H9 (cell line): Measurements from ENCODE around the gene LINS1. TPM values are rescaled to one million over a fixed set of nuclear protein-coding genes. Genes with fewer than 3 reads are reported as not detected.

Experiments used
- DNase-seq: peaks from one replicate; pipeline ENCODE4 v3.0.0-alpha.2; 2017
- H2AFZ ChIP-seq: one replicate; pipeline ENCODE4 v1.6.1; 2013; ENCODE audit warnings: mild to moderate bottlenecking, low read length, control low read depth, moderate library complexity
- H2AK5ac ChIP-seq: 2 replicates; pipeline ENCODE4 v1.6.1; 2013; ENCODE audit warnings: low read length, control low read depth, mixed read lengths; ENCODE audit not compliant: insufficient read length
- H2BK120ac ChIP-seq: one replicate; pipeline ENCODE4 v1.6.1; 2013; ENCODE audit warnings: low read depth, mild to moderate bottlenecking, low read length, control low read depth, inconsistent platforms; ENCODE audit not compliant: poor library complexity, severe bottlenecking
- H2BK12ac ChIP-seq: 2 replicates; pipeline ENCODE4 v1.6.1; 2013; ENCODE audit warnings: low read length, control low read depth, mixed read lengths, low read depth; ENCODE audit not compliant: insufficient read length
- H2BK15ac ChIP-seq: 2 replicates; pipeline ENCODE4 v1.6.1; 2013; ENCODE audit warnings: low read depth, low read length, control low read depth
- H2BK20ac ChIP-seq: one replicate; pipeline ENCODE4 v1.6.1; 2013; ENCODE audit warnings: low read depth, mild to moderate bottlenecking, low read length, control low read depth, inconsistent platforms; ENCODE audit not compliant: poor library complexity, severe bottlenecking
- H2BK5ac ChIP-seq: 2 replicates; pipeline ENCODE4 v1.6.1; 2013; ENCODE audit warnings: low read length, control low read depth, mixed read lengths; ENCODE audit not compliant: insufficient read length
- H3K14ac ChIP-seq: 2 replicates; pipeline ENCODE4 v1.6.1; 2013; ENCODE audit warnings: low read length, control low read depth; ENCODE audit not compliant: insufficient read depth
- H3K18ac ChIP-seq: 2 replicates; pipeline ENCODE4 v1.6.1; 2013; ENCODE audit warnings: low read depth, mild to moderate bottlenecking, mixed read lengths, low read length, control low read depth; ENCODE audit not compliant: insufficient read length
- H3K23ac ChIP-seq: 2 replicates; pipeline ENCODE4 v1.6.1; 2013; ENCODE audit warnings: low read length, control low read depth, mixed read lengths, low read depth; ENCODE audit not compliant: insufficient read length
- H3K23me2 ChIP-seq: 2 replicates; pipeline ENCODE4 v1.6.1; 2013; ENCODE audit warnings: low read depth, mild to moderate bottlenecking, mixed read lengths, low read length, control low read depth; ENCODE audit not compliant: insufficient read length, poor library complexity, severe bottlenecking
- H3K27ac ChIP-seq: 2 replicates; pipeline ENCODE4 v1.5.1; 2013; ENCODE audit warnings: low read length, control low read depth, mixed read lengths, low read depth; ENCODE audit not compliant: insufficient read length
- H3K27me3 ChIP-seq: 2 replicates; pipeline ENCODE4 v1.6.1; 2013; ENCODE audit warnings: low read length, control low read depth, inconsistent platforms; ENCODE audit not compliant: insufficient read depth
- H3K4ac ChIP-seq: 2 replicates; pipeline ENCODE4 v1.6.1; 2013; ENCODE audit warnings: low read depth, mild to moderate bottlenecking, control low read depth, inconsistent platforms, low read length, moderate library complexity
- H3K4me1 ChIP-seq: 2 replicates; pipeline ENCODE4 v1.6.1; 2013; ENCODE audit warnings: low read length, control low read depth, inconsistent platforms; ENCODE audit not compliant: insufficient read depth
- H3K4me2 ChIP-seq: 2 replicates; pipeline ENCODE4 v1.6.1; 2013; ENCODE audit warnings: low read length, control low read depth, mixed read lengths; ENCODE audit not compliant: insufficient read length, insufficient read depth
- H3K56ac ChIP-seq: 2 replicates; pipeline ENCODE4 v1.6.1; 2013; ENCODE audit warnings: low read depth, mild to moderate bottlenecking, mixed read lengths, low read length, control low read depth; ENCODE audit not compliant: insufficient read length
- H3K79me1 ChIP-seq: 2 replicates; pipeline ENCODE4 v1.6.1; 2013; ENCODE audit warnings: low read depth, mild to moderate bottlenecking, moderate library complexity, low read length, control low read depth, inconsistent platforms; ENCODE audit not compliant: insufficient read depth, poor library complexity, severe bottlenecking
- H3K79me2 ChIP-seq: 2 replicates; pipeline ENCODE4 v1.6.1; 2013; ENCODE audit warnings: low read length, control low read depth, inconsistent platforms; ENCODE audit not compliant: insufficient read depth
- H3K9ac ChIP-seq: 2 replicates; pipeline ENCODE4 v1.6.1; 2013; ENCODE audit warnings: low read length, control low read depth, mixed read lengths; ENCODE audit not compliant: insufficient read length; ENCODE audit errors: extremely low read depth
- H3K9me3 ChIP-seq: one replicate; pipeline ENCODE4 v1.6.1; 2013; ENCODE audit warnings: low read depth, low read length, inconsistent platforms; ENCODE audit not compliant: control insufficient read depth
- H3T11ph ChIP-seq: one replicate; pipeline ENCODE4 v1.6.1; 2013; ENCODE audit warnings: mild to moderate bottlenecking, low read length, control low read depth, inconsistent platforms
- H4K20me1 ChIP-seq: one replicate; pipeline ENCODE4 v1.6.1; 2013; ENCODE audit not compliant: control insufficient read depth, insufficient read length, insufficient read depth
- H4K5ac ChIP-seq: 2 replicates; pipeline ENCODE4 v1.6.1; 2013; ENCODE audit warnings: low read depth, mild to moderate bottlenecking, mixed read lengths, low read length, control low read depth; ENCODE audit not compliant: insufficient read length
- H4K8ac ChIP-seq: replicated peaks from 2 replicates; pipeline ENCODE4 v1.6.1; 2013; ENCODE audit warnings: low read length, control low read depth, mixed read lengths, low read depth; ENCODE audit not compliant: insufficient read length
- H4K91ac ChIP-seq: 2 replicates; pipeline ENCODE4 v1.6.1; 2013; ENCODE audit warnings: low read depth, mild to moderate bottlenecking, moderate library complexity, mixed read lengths, low read length, control low read depth; ENCODE audit not compliant: insufficient read length
- H3K27ac Mint-ChIP-seq, 3 experiments: 2 replicates in 2 of 3; 3 replicates in 1 of 3; pipeline ENCODE4 v1.8.0; 2020 to 2021; ENCODE audit warnings: mixed read lengths in 3 of 3, mild to moderate bottlenecking in 1 of 3, moderate library complexity in 1 of 3
- H3K27me3 Mint-ChIP-seq: 2 replicates; pipeline ENCODE4 v1.8.0; 2021; ENCODE audit warnings: low read depth, mild to moderate bottlenecking, moderate library complexity, mixed read lengths
- H3K36me3 Mint-ChIP-seq, 3 experiments: 2 replicates in 2 of 3; 3 replicates in 1 of 3; pipeline ENCODE4 v1.8.0; 2020 to 2021; ENCODE audit warnings: low read depth in 3 of 3, mixed read lengths in 3 of 3; ENCODE audit not compliant: insufficient read depth in 1 of 3
- H3K4me1 Mint-ChIP-seq, 2 experiments: 2 replicates each; pipeline ENCODE4 v1.8.0; 2020; ENCODE audit warnings: mixed read lengths in 2 of 2
- H3K4me3 Mint-ChIP-seq, 2 experiments: 2 replicates in 1 of 2; 3 replicates in 1 of 2; pipeline ENCODE4 v1.8.0; 2020 to 2021; ENCODE audit warnings: mild to moderate bottlenecking in 2 of 2, mixed read lengths in 2 of 2, moderate library complexity in 1 of 2
- H3K9me3 Mint-ChIP-seq, 2 experiments: 2 replicates in 1 of 2; 3 replicates in 1 of 2; pipeline ENCODE4 v1.8.0; 2020; ENCODE audit warnings: mild to moderate bottlenecking in 2 of 2, mixed read lengths in 2 of 2, moderate library complexity in 1 of 2
- WGBS: extraction: QIAGEN DNeasy Blood & Tissue Kit; methylation state at CpG from one replicate; pipeline ENCODE4 v1.1.7; 2013; ENCODE audit warnings: missing lambda C conversion rate, low lambda C conversion rate, mixed read lengths; ENCODE audit not compliant: insufficient read length; ENCODE audit errors: extremely low coverage; 5-methylcytosine and 5-hydroxymethylcytosine counted together
- total RNA-seq: library from RNA; stranded (reverse); gene quantifications from 2 replicates; pipeline ENCODE4 v1.2.1, GENCODE V29; 2021
- TF ChIP-seq, protein P1 (sequence below): fragments of 200-600 bp; sonication (generic); conservative IDR thresholded peaks from 3 replicates; pipeline ENCODE4 v1.8.0; 2021; ENCODE audit warnings: antibody characterized with exemption, mild to moderate bottlenecking

Gene LINS1
- total RNA-seq, 1 experiment from 2014 or later = 8.8 TPM

DNA sequence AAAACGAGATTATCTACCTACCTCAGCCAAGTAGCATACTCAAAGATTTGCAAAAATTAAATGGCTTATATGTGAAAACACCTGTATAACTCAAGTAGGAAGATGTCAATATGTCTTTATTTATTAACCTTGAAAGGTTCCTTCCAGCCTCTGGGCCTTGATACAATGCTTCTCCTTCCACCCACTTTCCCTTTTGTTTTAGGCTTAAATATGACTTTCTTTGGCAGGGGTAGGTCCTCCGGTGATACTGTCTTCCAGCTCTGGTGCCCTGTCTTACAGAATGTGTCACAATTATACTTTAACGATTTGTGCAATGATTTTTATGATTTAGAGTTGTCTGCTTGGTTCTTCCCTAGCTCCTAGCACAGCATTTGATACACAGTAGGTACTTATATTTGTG, 4.1 kb downstream of the LINS1 start:
- H3K27me3 Mint-ChIP-seq = no peaks in the 10 kb centered on the region
- Histone ChIP-seq H3K79me1 (no peaks in the 10 kb centered on the region), H3K79me2 (peaks cover 2% of the 10 kb centered on the region; the same call in 1 of the 2 replicates), H2BK20ac (no peak overlapping the region), H3K4me2 (no peak overlapping the region), H2BK12ac (no peak overlapping the region), H4K91ac (no peak overlapping the region), H3K9ac (no peak overlapping the region), H4K5ac (no peak overlapping the region), H3T11ph (no peak overlapping the region), H3K18ac (no peak overlapping the region), H4K8ac (no peak overlapping the region), H3K14ac (no peak overlapping the region), H3K23ac (no peak overlapping the region), H2BK15ac (no peak overlapping the region), H3K9me3 (no peaks in the 10 kb centered on the region), H3K4ac (no peak overlapping the region), H3K56ac (no peak overlapping the region), H3K4me1 (no peaks in the 10 kb centered on the region; the same call in 1 of the 2 replicates), H3K27me3 (no peaks in the 10 kb centered on the region), H3K27ac (no peak overlapping the region), H2BK5ac (no peak overlapping the region), H2AK5ac (no peak overlapping the region), H2BK120ac (no peak overlapping the region), H3K23me2 (peaks cover 11% of the 10 kb centered on the region), H2AFZ (no peak overlapping the region), H4K20me1 (peaks cover 3% of the 10 kb centered on the region)
- TF ChIP-seq, protein P1, sequence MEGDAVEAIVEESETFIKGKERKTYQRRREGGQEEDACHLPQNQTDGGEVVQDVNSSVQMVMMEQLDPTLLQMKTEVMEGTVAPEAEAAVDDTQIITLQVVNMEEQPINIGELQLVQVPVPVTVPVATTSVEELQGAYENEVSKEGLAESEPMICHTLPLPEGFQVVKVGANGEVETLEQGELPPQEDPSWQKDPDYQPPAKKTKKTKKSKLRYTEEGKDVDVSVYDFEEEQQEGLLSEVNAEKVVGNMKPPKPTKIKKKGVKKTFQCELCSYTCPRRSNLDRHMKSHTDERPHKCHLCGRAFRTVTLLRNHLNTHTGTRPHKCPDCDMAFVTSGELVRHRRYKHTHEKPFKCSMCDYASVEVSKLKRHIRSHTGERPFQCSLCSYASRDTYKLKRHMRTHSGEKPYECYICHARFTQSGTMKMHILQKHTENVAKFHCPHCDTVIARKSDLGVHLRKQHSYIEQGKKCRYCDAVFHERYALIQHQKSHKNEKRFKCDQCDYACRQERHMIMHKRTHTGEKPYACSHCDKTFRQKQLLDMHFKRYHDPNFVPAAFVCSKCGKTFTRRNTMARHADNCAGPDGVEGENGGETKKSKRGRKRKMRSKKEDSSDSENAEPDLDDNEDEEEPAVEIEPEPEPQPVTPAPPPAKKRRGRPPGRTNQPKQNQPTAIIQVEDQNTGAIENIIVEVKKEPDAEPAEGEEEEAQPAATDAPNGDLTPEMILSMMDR = no peak
- H3K9me3 Mint-ChIP-seq = no peaks in the 10 kb centered on the region; a peak in 1 of 5 replicates
- no CpG with 5 or more reads among the region's 3 CpGs for WGBS
- no peaks in the 10 kb centered on the region for H3K4me1 Mint-ChIP-seq
- no peak for DNase-seq
- H3K4me3 Mint-ChIP-seq = no peak overlapping the region
- H3K36me3 Mint-ChIP-seq = peaks cover 0 to 2% (median 0%) of the 10 kb centered on the region in 3 experiments; a peak in 2 of 7 replicates
- no peak overlapping the region for H3K27ac Mint-ChIP-seq
